IMR-90 (cell line): ENCODE measurements around the gene B4GALT7. TPM values are rescaled to one million over a fixed set of nuclear protein-coding genes. Genes with fewer than 3 reads are reported as not detected.
"Not testable (repeated sequence)": the region's sequence is repeated elsewhere in the genome, so short reads cannot be mapped to it uniquely, and the experiment has no call there.

Experiments used
- ATAC-seq: fragments of 200-7000 bp; cut with Tn5 transposase; 2 replicates; pipeline ENCODE4 v1.9.1; 2020; ENCODE audit warnings: low read depth, mild to moderate bottlenecking, moderate library complexity
- BruUV-seq: library from RNA; stranded (reverse); fragments of 400-500 nt; replicated peaks from 2 replicates; lab custom pipeline; 2021; lab: Mats Ljungman, UMichigan
- CTCF ChIA-PET: fragments of 300-600 bp; formaldehyde crosslinking; extraction: SDS; loops from one replicate; lab custom pipeline; 2021; ENCODE audit warnings: antibody characterized with exemption; lab: Yijun Ruan, JAX
- POLR2A ChIA-PET: fragments of 300-600 bp; sonication (Branson Sonifier 250); formaldehyde crosslinking; loops from one replicate; lab custom pipeline; 2022; ENCODE audit warnings: antibody characterized with exemption; ENCODE audit not compliant: unreplicated experiment; lab: Charles Lee
- DNase-seq: peaks from one replicate; pipeline ENCODE4 v3.0.0; 2013
- H2AFZ ChIP-seq: replicated peaks from 2 replicates; pipeline ENCODE3; 2013; ENCODE audit warnings: low read length, mild to moderate bottlenecking; ENCODE audit not compliant: poor library complexity
- H2AK5ac ChIP-seq: 2 replicates; pipeline ENCODE4 v1.6.1; 2013; ENCODE audit warnings: low read depth, low read length, inconsistent platforms
- H2AK9ac ChIP-seq: replicated peaks from 2 replicates; pipeline ENCODE3; 2013; ENCODE audit warnings: mild to moderate bottlenecking, low read depth, low read length, moderate library complexity; ENCODE audit not compliant: poor library complexity
- H2BK120ac ChIP-seq: 2 replicates; pipeline ENCODE4 v1.6.1; 2013; ENCODE audit warnings: low read depth, low read length, inconsistent platforms
- H2BK15ac ChIP-seq: 3 replicates; pipeline ENCODE4 v1.6.1; 2013; ENCODE audit warnings: low read depth, low read length, inconsistent platforms
- H2BK20ac ChIP-seq: 2 replicates; pipeline ENCODE4 v1.6.1; 2013; ENCODE audit warnings: low read depth, mild to moderate bottlenecking, inconsistent platforms, low read length, moderate library complexity
- H2BK5ac ChIP-seq: 2 replicates; pipeline ENCODE4 v1.6.1; 2013; ENCODE audit warnings: mild to moderate bottlenecking, low read depth, low read length, inconsistent platforms; ENCODE audit not compliant: poor library complexity, severe bottlenecking
- H3K14ac ChIP-seq: replicated peaks from 2 replicates; pipeline ENCODE4 v1.6.1; 2013; ENCODE audit warnings: low read depth, low read length, inconsistent platforms
- H3K18ac ChIP-seq: 2 replicates; pipeline ENCODE4 v1.6.1; 2013; ENCODE audit warnings: low read depth, low read length, control low read depth
- H3K23ac ChIP-seq: 2 replicates; pipeline ENCODE4 v1.6.1; 2013; ENCODE audit warnings: low read depth, low read length, inconsistent platforms
- H3K27ac ChIP-seq: 2 replicates; pipeline ENCODE4 v1.5.1; 2013; ENCODE audit warnings: mild to moderate bottlenecking, control low read depth, low read length; ENCODE audit not compliant: insufficient read depth
- H3K27me3 ChIP-seq: 2 replicates; pipeline ENCODE4 v1.6.1; 2013; ENCODE audit warnings: low read length; ENCODE audit not compliant: control insufficient read depth, insufficient read depth
- H3K36me3 ChIP-seq: 2 replicates; pipeline ENCODE4 v1.6.1; 2013; ENCODE audit warnings: low read length, mixed read lengths; ENCODE audit not compliant: control insufficient read depth, insufficient read depth
- H3K4ac ChIP-seq: 2 replicates; pipeline ENCODE4 v1.6.1; 2013; ENCODE audit warnings: low read depth, low read length, inconsistent platforms
- H3K4me1 ChIP-seq: 2 replicates; pipeline ENCODE4 v1.6.1; 2013; ENCODE audit warnings: low read length, mixed read lengths; ENCODE audit not compliant: control insufficient read depth, insufficient read depth
- H3K4me2 ChIP-seq: 2 replicates; pipeline ENCODE4 v1.6.1; 2013; ENCODE audit warnings: low read depth, mild to moderate bottlenecking, control low read depth, low read length, moderate library complexity
- H3K4me3 ChIP-seq: 2 replicates; pipeline ENCODE4 v1.5.1; 2013; ENCODE audit warnings: low read depth, mild to moderate bottlenecking, control low read depth, low read length, moderate library complexity; ENCODE audit not compliant: insufficient read depth
- H3K56ac ChIP-seq: 2 replicates; pipeline ENCODE4 v1.6.1; 2013; ENCODE audit warnings: low read length, inconsistent platforms; ENCODE audit not compliant: insufficient read depth; ENCODE audit errors: extremely low read depth
- H3K79me1 ChIP-seq, 2 experiments: 2 replicates each; pipeline ENCODE4 v1.6.1; 2013; ENCODE audit warnings: low read length in 2 of 2, inconsistent platforms in 1 of 2, low read depth in 1 of 2
- H3K9ac ChIP-seq: 2 replicates; pipeline ENCODE4 v1.6.1; 2013; ENCODE audit warnings: low read depth, low read length, control low read depth
- H3K9me1 ChIP-seq: 2 replicates; pipeline ENCODE4 v1.6.1; 2013; ENCODE audit warnings: low read length, inconsistent platforms; ENCODE audit not compliant: insufficient read depth
- H3K9me3 ChIP-seq: 2 replicates; pipeline ENCODE4 v1.6.1; 2013; ENCODE audit warnings: low read length; ENCODE audit not compliant: control insufficient read depth, insufficient read depth
- H4K20me1 ChIP-seq: 2 replicates; pipeline ENCODE4 v1.6.1; 2013; ENCODE audit warnings: low read length, inconsistent platforms; ENCODE audit not compliant: insufficient read depth
- H4K5ac ChIP-seq: 2 replicates; pipeline ENCODE4 v1.6.1; 2013; ENCODE audit warnings: mild to moderate bottlenecking, low read depth, low read length, control low read depth
- H4K8ac ChIP-seq, 2 experiments: 2 replicates each; pipeline ENCODE4 v1.6.1; 2013; ENCODE audit warnings: low read depth in 2 of 2, low read length in 2 of 2, control low read depth in 1 of 2, inconsistent platforms in 1 of 2
- H4K91ac ChIP-seq: 2 replicates; pipeline ENCODE4 v1.6.1; 2013; ENCODE audit warnings: low read depth, low read length, inconsistent platforms; ENCODE audit not compliant: insufficient read depth
- RAD21 ChIP-seq: IDR thresholded peaks from 2 replicates; pipeline ENCODE4 v1.6.1; 2012; ENCODE audit warnings: low read length, improper control_type of control experiment
- RFX5 ChIP-seq: IDR thresholded peaks from 2 replicates; pipeline ENCODE4 v1.8.0; 2012; ENCODE audit warnings: low read depth, mild to moderate bottlenecking, low read length, moderate library complexity
- WGBS, 2 experiments: methylation state at CpG; one replicate each; pipeline versions ENCODE4 v1.1.5 to v1.1.7; 2013; ENCODE audit warnings: missing lambda C conversion rate in 2 of 2; ENCODE audit not compliant: insufficient read length in 1 of 2; ENCODE audit errors: extremely low coverage in 2 of 2; 5-methylcytosine and 5-hydroxymethylcytosine counted together
- dilution Hi-C: fragments of 300-500 bp; cut with HindIII; formaldehyde crosslinking; loops from one replicate; pipeline ENCODE4 v1.14.3; 2018; ENCODE audit warnings: low sequenced_read_pairs; ENCODE audit not compliant: unreplicated experiment
- in situ Hi-C: fragments of 300-500 bp; cut with MboI; formaldehyde crosslinking; loops from 3 replicates; pipeline ENCODE4 v1.14.3; 2019; ENCODE audit warnings: low sequenced_read_pairs, inconsistent platforms, mixed read lengths
- intact Hi-C: fragments of 100-400 bp; cut with micrococcal nuclease; formaldehyde crosslinking; loops from 2 replicates; pipeline ENCODE4 v1.10.0; 2022
- polyA plus RNA-seq, 3 experiments: library from polyadenylated mRNA; depleted of rRNA; stranded (reverse); fragments of >200 nt; gene quantifications; 2 replicates each; pipeline ENCODE4 v1.2.3, GENCODE V29; 2012; ENCODE audit warnings: low replicate concordance in 1 of 3
- total RNA-seq: library from RNA; depleted of rRNA; stranded (reverse); fragments of >200 nt; gene quantifications from 2 replicates; pipeline ENCODE4 v1.2.3, GENCODE V29; 2012
- TF ChIP-seq, protein P1 (sequence below): conservative IDR thresholded peaks from 2 replicates; pipeline ENCODE4 v1.5.1; 2012; ENCODE audit warnings: mild to moderate bottlenecking, low read depth, low read length, improper control_type of control experiment
- TF ChIP-seq, protein P2 (sequence below): fragments of 150-350 bp; IDR thresholded peaks from 2 replicates; pipeline ENCODE4 v1.6.1; 2017; ENCODE audit warnings: mild to moderate bottlenecking, antibody characterized with exemption, low read length, low read depth

Gene B4GALT7
- total and polyA plus RNA-seq, 2 of the 4 experiments (the other 2 are of a cell fraction), result 29.2 to 79.6 TPM

DNA sequence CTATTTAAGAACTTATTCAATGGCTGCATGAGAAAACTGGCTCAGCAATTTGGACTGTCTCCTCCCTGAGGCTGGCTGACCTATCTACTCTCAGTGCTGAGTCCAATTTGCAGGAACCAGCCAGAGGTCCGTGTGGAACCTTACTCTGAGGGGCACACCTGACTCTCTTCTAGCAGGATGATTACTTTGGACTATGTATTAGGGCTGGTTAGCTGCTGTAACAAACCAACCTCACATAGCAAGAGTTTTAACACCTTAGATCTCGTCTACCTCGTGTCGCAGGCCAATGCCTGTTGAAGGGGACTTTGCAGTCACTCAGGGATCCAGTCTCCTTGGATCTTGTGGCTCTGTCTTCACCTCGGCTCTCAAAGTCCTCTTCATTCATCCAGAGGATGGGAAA lies 42.1 kb upstream of the B4GALT7 start:
- H4K20me1 ChIP-seq, result peaks cover 10% of the 10 kb centered on the region
- no peak overlapping the region for H4K8ac ChIP-seq
- no peak overlapping the region for H3K27ac ChIP-seq
- H3K9ac ChIP-seq, result no peak overlapping the region
- no peaks in the 10 kb centered on the region for H3K9me3 ChIP-seq
- in situ Hi-C loops, result no loop called here
- H4K5ac ChIP-seq, result no peak overlapping the region
- no peak overlapping the region for H2BK20ac ChIP-seq
- no peak overlapping the region for H3K18ac ChIP-seq
- DNase-seq, result no peak
- no peak overlapping the region for H3K4me2 ChIP-seq
- no peak overlapping the region for H4K91ac ChIP-seq
- WGBS, 2 experiments, result no CpG with 5 or more reads among the region's 5 CpGs
- ChIA-PET POLR2A (no interaction called here), CTCF (no interaction called here)
- no peak for ATAC-seq
- no peak overlapping the region for H3K23ac ChIP-seq
- H2BK5ac ChIP-seq, result no peak overlapping the region
- no peak for TF ChIP-seq RFX5
- TF ChIP-seq, protein P1, sequence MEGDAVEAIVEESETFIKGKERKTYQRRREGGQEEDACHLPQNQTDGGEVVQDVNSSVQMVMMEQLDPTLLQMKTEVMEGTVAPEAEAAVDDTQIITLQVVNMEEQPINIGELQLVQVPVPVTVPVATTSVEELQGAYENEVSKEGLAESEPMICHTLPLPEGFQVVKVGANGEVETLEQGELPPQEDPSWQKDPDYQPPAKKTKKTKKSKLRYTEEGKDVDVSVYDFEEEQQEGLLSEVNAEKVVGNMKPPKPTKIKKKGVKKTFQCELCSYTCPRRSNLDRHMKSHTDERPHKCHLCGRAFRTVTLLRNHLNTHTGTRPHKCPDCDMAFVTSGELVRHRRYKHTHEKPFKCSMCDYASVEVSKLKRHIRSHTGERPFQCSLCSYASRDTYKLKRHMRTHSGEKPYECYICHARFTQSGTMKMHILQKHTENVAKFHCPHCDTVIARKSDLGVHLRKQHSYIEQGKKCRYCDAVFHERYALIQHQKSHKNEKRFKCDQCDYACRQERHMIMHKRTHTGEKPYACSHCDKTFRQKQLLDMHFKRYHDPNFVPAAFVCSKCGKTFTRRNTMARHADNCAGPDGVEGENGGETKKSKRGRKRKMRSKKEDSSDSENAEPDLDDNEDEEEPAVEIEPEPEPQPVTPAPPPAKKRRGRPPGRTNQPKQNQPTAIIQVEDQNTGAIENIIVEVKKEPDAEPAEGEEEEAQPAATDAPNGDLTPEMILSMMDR, result no peak
- TF ChIP-seq, protein P2, sequence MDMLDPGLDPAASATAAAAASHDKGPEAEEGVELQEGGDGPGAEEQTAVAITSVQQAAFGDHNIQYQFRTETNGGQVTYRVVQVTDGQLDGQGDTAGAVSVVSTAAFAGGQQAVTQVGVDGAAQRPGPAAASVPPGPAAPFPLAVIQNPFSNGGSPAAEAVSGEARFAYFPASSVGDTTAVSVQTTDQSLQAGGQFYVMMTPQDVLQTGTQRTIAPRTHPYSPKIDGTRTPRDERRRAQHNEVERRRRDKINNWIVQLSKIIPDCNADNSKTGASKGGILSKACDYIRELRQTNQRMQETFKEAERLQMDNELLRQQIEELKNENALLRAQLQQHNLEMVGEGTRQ, result no peak
- TF ChIP-seq RAD21, result no peak
- no peak overlapping the region for H2BK15ac ChIP-seq
- no peak overlapping the region for H3K4ac ChIP-seq
- H3K4me1 ChIP-seq, result peaks cover 11% of the 10 kb centered on the region
- H3K36me3 ChIP-seq, result 0 out of 2 replicates have a peak, but pooled peaks cover 2% of the 10 kb centered on the region
- H2AFZ ChIP-seq, result no peak overlapping the region
- H3K4me3 ChIP-seq, result no peak overlapping the region
- no peak overlapping the region for H3K56ac ChIP-seq
- BruUV-seq, result no TSS peak
- intact Hi-C loops, result no loop called here
- no peak overlapping the region for H2BK120ac ChIP-seq
- H2AK9ac ChIP-seq, result no peak overlapping the region
- peaks cover 12% of the 10 kb centered on the region for H3K9me1 ChIP-seq
- H3K14ac ChIP-seq, result no peak overlapping the region
- H3K79me1 ChIP-seq, result peaks cover 0 to 13% of the 10 kb centered on the region in 2 experiments; a peak in 2 of 4 replicates
- H2AK5ac ChIP-seq, result no peak overlapping the region
- no peaks in the 10 kb centered on the region for H3K27me3 ChIP-seq
- dilution Hi-C loops, result no loop called here

DNA sequence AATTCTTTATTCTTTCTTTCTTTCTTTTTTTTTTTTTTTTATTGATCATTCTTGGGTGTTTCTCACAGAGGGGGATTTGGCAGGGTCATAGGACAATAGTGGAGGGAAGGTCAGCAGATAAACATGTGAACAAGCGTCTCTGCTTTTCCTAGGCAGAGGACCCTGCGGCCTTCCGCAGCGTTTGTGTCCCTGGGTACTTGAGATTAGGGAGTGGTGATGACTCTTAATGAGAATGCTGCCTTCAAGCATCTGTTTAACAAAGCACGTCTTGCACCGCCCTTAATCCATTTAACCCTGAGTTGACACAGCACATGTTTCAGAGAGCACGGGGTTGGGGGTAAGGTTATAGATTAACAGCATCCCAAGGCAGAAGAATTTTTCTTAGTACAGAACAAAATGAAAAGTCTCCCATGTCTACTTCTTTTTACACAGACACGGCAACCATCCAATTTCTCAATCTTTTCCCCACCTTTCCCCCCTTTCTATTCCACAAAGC lies 40.4 kb upstream of the B4GALT7 start:
- DNase-seq, H3K14ac ChIP-seq, H4K5ac ChIP-seq, H3K27ac ChIP-seq, H3K4ac ChIP-seq, BruUV-seq, H3K4me3 ChIP-seq, H3K23ac ChIP-seq, H3K18ac ChIP-seq, H3K4me2 ChIP-seq, H2AK9ac ChIP-seq, H3K4me1 ChIP-seq, H4K20me1 ChIP-seq, dilution Hi-C loops, H2BK120ac ChIP-seq, H2BK15ac ChIP-seq, H3K9ac ChIP-seq, H3K56ac ChIP-seq, intact Hi-C loops, H4K8ac ChIP-seq, H4K91ac ChIP-seq, H2AFZ ChIP-seq, H2BK20ac ChIP-seq, H3K9me3 ChIP-seq, ATAC-seq, H3K79me1 ChIP-seq, H3K27me3 ChIP-seq, POLR2A ChIA-PET, in situ Hi-C loops, H2AK5ac ChIP-seq, H2BK5ac ChIP-seq, H3K36me3 ChIP-seq: not testable (repeated sequence)
- H3K9me1 ChIP-seq, result peaks cover 10% of the 10 kb centered on the region
- WGBS, 2 experiments, result no CpG with 5 or more reads among the region's 8 CpGs
- CTCF ChIA-PET, result interaction anchor here (1.6 kb wide), 1 partner anchor 10 kb away, joined by 4 read pairs; no protein-coding TSS in a partner anchor
